ENCODE data around the gene GBP5. TPM values are rescaled to one million over a fixed set of nuclear protein-coding genes. Genes with fewer than 3 reads are reported as not detected.
A peak's percentile ranks its signal among the peaks of the same experiment; 100 is the strongest.

The GBP5 gene
- polyA plus RNA-seq, 1 of the 3 experiments (the other 2 are of a cell fraction) = 0.08 TPM

- Histone ChIP-seq H3K27ac (ENCODE audit: low read depth in 2 of 2, low read length in 1 of 2) (no peak overlapping the region), H3K4me1 (ENCODE audit: control insufficient read depth in 1 of 2, insufficient read depth in 2 of 2, low read depth in 1 of 2, low read length in 1 of 2) (no peaks in the 10 kb centered on the region; a peak in 2 of 4 replicates), H3K79me2 (ENCODE audit: insufficient read depth) (no peaks in the 10 kb centered on the region), H3K36me3 (replicated peaks in 1 of 2; ENCODE audit: control insufficient read depth in 1 of 2, insufficient read depth in 2 of 2, low read length in 1 of 2) (no peaks in the 10 kb centered on the region), H3K27me3 (ENCODE audit: insufficient read depth) (no peaks in the 10 kb centered on the region), H4K20me1 (ENCODE audit: insufficient read depth) (no peaks in the 10 kb centered on the region), H3K9me3 (no peaks in the 10 kb centered on the region), H2AFZ (ENCODE audit: low read depth) (no peak overlapping the region), H3K4me2 (no peak overlapping the region), H3K9me2 (no peaks in the 10 kb centered on the region), H3K4me3 (ENCODE audit: low read depth in 2 of 2, low read length in 1 of 2) (no peak overlapping the region), H3K9ac (no peak overlapping the region), H3F3A (replicated peaks; ENCODE audit: insufficient read depth) (no peaks in the 10 kb centered on the region)
- 52% methylated on average over 4 of the region's 4 CpGs for WGBS (ENCODE audit: low lambda C conversion rate)
- ChIA-PET POLR2A (no interaction called here), CTCF (no interaction called here)
- TF ChIP-seq JUND (IDR thresholded peaks at IDR 0.05) (no peak), EP300 (IDR thresholded peaks at IDR 0.05; ENCODE audit: borderline replicate concordance in 1 of 2, low read depth in 1 of 2, low read length in 1 of 2) (no peak), TCF12 (IDR thresholded peaks at IDR 0.05) (no peak), RXRA (IDR thresholded peaks at IDR 0.05; ENCODE audit: borderline replicate concordance, low read depth) (no peak), CTCF (IDR thresholded peaks at IDR 0.05) (no peak), SMC3 (IDR thresholded peaks at IDR 0.05; ENCODE audit: low read depth, low read length) (no peak), NFIC (IDR thresholded peaks at IDR 0.05; ENCODE audit: borderline replicate concordance) (no peak)
- TF ChIP-seq, protein P1, sequence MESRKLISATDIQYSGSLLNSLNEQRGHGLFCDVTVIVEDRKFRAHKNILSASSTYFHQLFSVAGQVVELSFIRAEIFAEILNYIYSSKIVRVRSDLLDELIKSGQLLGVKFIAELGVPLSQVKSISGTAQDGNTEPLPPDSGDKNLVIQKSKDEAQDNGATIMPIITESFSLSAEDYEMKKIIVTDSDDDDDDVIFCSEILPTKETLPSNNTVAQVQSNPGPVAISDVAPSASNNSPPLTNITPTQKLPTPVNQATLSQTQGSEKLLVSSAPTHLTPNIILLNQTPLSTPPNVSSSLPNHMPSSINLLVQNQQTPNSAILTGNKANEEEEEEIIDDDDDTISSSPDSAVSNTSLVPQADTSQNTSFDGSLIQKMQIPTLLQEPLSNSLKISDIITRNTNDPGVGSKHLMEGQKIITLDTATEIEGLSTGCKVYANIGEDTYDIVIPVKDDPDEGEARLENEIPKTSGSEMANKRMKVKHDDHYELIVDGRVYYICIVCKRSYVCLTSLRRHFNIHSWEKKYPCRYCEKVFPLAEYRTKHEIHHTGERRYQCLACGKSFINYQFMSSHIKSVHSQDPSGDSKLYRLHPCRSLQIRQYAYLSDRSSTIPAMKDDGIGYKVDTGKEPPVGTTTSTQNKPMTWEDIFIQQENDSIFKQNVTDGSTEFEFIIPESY (IDR thresholded peaks at IDR 0.05; ENCODE audit: borderline replicate concordance, low read depth) = no peak
- TF ChIP-seq, protein P2, sequence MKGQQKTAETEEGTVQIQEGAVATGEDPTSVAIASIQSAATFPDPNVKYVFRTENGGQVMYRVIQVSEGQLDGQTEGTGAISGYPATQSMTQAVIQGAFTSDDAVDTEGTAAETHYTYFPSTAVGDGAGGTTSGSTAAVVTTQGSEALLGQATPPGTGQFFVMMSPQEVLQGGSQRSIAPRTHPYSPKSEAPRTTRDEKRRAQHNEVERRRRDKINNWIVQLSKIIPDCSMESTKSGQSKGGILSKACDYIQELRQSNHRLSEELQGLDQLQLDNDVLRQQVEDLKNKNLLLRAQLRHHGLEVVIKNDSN (IDR thresholded peaks at IDR 0.05; ENCODE audit: borderline replicate concordance, low read depth) = no peak
- no peak for DNase-seq
These were observed 39.1 kb upstream of the GBP5 start for GRCh38 chr1:89311757-89312156.

DNA sequence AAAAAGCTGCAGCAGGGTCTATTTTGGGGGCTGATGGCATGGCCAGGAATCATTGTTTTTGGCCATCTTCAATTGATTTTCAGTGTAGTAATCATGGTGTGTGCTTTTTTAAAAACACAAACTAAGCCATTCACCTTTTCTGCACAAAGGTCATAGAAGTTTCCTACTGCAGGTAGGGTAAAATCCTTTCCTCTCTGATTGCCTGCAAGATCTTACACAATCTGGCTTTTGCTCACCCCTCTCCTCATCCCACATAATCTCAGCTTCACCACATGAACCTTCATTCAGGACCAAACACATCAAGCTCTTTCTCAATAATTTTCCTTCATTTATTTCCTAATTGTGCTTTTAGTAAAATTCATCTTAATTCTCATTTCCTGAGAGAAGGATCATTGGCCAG lies 38.3 kb upstream of the GBP5 start:
- Histone ChIP-seq H3K27ac (ENCODE audit: low read depth in 2 of 2, low read length in 1 of 2) (no peak overlapping the region), H3K36me3 (replicated peaks in 1 of 2; ENCODE audit: control insufficient read depth in 1 of 2, insufficient read depth in 2 of 2, low read length in 1 of 2) (no peaks in the 10 kb centered on the region), H3K4me1 (ENCODE audit: control insufficient read depth in 1 of 2, insufficient read depth in 2 of 2, low read depth in 1 of 2, low read length in 1 of 2) (no peaks in the 10 kb centered on the region; a peak in 2 of 4 replicates), H3K4me2 (peak overlapping the region; percentile 48; the same call in 1 of the 2 replicates), H3K79me2 (ENCODE audit: insufficient read depth) (no peaks in the 10 kb centered on the region), H3K27me3 (ENCODE audit: insufficient read depth) (no peaks in the 10 kb centered on the region), H2AFZ (ENCODE audit: low read depth) (peak overlapping the region; percentile 31; the same call in 1 of the 2 replicates), H3K9me3 (no peaks in the 10 kb centered on the region), H3K9ac (no peak overlapping the region), H3K9me2 (no peaks in the 10 kb centered on the region), H3K4me3 (ENCODE audit: low read depth in 2 of 2, low read length in 1 of 2) (no peak overlapping the region), H4K20me1 (ENCODE audit: insufficient read depth) (no peaks in the 10 kb centered on the region), H3F3A (replicated peaks; ENCODE audit: insufficient read depth) (no peaks in the 10 kb centered on the region)
- TF ChIP-seq, protein P3, sequence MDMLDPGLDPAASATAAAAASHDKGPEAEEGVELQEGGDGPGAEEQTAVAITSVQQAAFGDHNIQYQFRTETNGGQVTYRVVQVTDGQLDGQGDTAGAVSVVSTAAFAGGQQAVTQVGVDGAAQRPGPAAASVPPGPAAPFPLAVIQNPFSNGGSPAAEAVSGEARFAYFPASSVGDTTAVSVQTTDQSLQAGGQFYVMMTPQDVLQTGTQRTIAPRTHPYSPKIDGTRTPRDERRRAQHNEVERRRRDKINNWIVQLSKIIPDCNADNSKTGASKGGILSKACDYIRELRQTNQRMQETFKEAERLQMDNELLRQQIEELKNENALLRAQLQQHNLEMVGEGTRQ (IDR thresholded peaks at IDR 0.05; ENCODE audit: borderline replicate concordance, low read depth, low read length) = no peak
- TF ChIP-seq SMC3 (IDR thresholded peaks at IDR 0.05; ENCODE audit: low read depth, low read length) (no peak), RFX5 (IDR thresholded peaks at IDR 0.05; ENCODE audit: low read length) (no peak), CTCF (IDR thresholded peaks at IDR 0.05) (no peak), FOXJ3 (CRISPR knock-in tag; IDR thresholded peaks at IDR 0.05) (no peak), JUND (IDR thresholded peaks at IDR 0.05) (no peak), MAX (IDR thresholded peaks at IDR 0.05; ENCODE audit: low read depth) (no peak), NFIC (IDR thresholded peaks at IDR 0.05; ENCODE audit: borderline replicate concordance) (no peak)
- POLR2A ChIA-PET = no interaction called here
- DNase-seq = no peak
- CTCF ChIA-PET = interaction anchor here (0.8 to 1.1 kb wide), 2 partner anchors 21 to 225 kb away, joined by 3 read pairs; no protein-coding TSS in a partner anchor

Data from SK-N-SH (cell line).